ENCODE results near the gene LTO1.

The LTO1 gene, protein sequence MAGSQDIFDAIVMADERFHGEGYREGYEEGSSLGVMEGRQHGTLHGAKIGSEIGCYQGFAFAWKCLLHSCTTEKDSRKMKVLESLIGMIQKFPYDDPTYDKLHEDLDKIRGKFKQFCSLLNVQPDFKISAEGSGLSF

DNA sequence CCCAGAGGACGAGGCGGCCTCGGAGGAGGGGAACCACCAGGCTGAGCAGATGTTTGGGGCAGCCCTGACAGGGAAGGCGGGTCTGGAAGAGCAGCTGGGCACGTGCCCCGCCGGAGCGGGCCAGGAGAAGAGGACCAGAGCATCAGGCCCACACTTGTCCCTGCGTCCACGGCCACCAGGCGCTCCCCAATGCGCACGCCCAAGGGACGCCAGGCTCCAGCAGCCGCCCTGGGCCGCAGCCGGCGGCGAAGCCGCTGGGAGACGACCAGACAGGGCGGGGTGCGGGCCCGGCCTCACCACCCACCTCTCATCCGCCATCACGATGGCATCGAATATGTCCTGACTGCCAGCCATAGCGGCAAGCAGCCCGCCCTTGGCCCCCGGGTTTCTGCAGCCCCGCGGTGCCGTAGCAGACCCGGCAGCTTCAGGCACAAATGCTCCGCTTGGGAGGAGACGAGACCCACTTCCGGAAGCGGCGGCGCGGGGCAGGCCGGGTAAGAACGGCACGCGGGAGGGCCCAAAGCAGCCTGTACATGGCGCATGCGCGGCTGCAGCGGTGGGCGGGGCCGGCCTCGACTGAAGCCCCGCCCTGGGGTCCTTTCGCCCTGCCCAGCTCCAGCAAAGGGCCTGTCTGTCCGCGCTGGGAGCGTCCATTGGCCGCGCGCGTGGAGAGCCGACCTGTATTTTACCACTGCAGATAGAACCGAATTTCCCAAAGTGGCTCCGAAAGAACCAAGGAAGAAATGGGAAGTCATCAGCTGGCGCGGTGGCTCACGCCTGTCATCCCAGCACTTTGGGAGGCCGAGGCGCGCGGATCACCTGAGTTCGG, at the start of gene LTO1:
Gene LTO1 (minus strand): TSS at position 468 of the 829 bp plus-strand sequence. CDS start 114 bp downstream, at position 354.
- no peaks in the 10 kb centered on the region for H3K27me3 ChIP-seq (ENCODE audit: control insufficient read depth, insufficient read depth, low read length)
- no peaks in the 10 kb centered on the region for H3K9me3 ChIP-seq (ENCODE audit: control insufficient read depth, insufficient read depth, low read length)
- H3K4me3 ChIP-seq (ENCODE audit: low read depth, low read length): peak within 1 kb of the TSS; percentile 82
- no peaks in the 10 kb centered on the region for H3K4me1 ChIP-seq (ENCODE audit: control insufficient read depth, insufficient read depth, low read length)
- peaks cover 6% of the 10 kb centered on the region for H3K36me3 ChIP-seq (ENCODE audit: control insufficient read depth, insufficient read depth, low read length)
- H3K9ac ChIP-seq (ENCODE audit: low read depth, low read length): peak within 1 kb of the TSS; percentile 87

DNA sequence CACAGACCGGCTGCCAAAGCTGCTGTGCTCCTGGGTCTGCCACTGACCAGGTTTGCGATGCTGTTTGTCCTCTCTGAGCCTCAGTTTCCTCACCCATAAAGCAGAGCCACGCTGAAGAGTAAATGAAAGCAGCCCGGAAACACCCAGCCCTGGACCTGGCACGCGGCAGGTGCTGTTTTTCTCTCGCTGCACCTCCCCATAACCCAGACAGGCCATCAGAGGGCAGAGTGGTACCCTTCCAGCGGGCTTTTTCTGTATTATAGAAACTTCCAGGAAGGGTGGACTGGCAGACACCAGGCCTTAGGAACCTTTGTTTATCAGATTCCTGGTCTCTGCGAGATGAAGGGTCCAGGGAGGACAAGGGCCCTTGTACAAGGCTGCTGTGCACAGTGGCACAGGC, 46.6 kb upstream of the LTO1 start:
- Histone ChIP-seq H3K36me3 (ENCODE audit: control insufficient read depth, insufficient read depth, low read length) (no peaks in the 10 kb centered on the region), H3K9ac (ENCODE audit: low read depth, low read length) (no peak overlapping the region), H3K4me1 (ENCODE audit: control insufficient read depth, insufficient read depth, low read length) (no peaks in the 10 kb centered on the region), H3K4me3 (ENCODE audit: low read depth, low read length) (no peak overlapping the region), H3K27me3 (ENCODE audit: control insufficient read depth, insufficient read depth, low read length) (peaks cover 11% of the 10 kb centered on the region), H3K9me3 (ENCODE audit: control insufficient read depth, insufficient read depth, low read length) (no peaks in the 10 kb centered on the region)

DNA sequence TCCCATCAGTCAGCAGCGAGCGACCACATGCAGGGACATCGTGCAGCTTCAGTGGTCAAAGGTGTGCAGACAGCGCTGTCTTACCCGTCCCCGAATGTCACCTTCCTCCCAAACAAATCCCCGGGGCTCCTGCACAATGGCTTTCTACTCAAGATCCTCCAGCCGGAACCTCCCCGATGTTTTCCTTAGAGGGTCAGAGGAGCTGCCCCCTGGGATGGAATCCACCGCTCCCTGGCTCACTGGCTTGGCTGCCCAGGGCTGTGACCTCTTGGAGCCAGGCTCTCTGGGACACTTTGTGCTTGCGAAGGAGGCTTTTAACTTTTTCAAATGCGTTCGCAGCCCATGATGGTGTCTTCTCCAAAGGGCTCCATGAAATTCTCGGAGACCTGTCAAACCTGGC, 46.0 kb upstream of the LTO1 start:
- H3K9me3 ChIP-seq (ENCODE audit: control insufficient read depth, insufficient read depth, low read length): no peaks in the 10 kb centered on the region
- H3K9ac ChIP-seq (ENCODE audit: low read depth, low read length): no peak overlapping the region
- H3K4me3 ChIP-seq (ENCODE audit: low read depth, low read length): no peak overlapping the region
- no peaks in the 10 kb centered on the region for H3K4me1 ChIP-seq (ENCODE audit: control insufficient read depth, insufficient read depth, low read length)
- no peaks in the 10 kb centered on the region for H3K36me3 ChIP-seq (ENCODE audit: control insufficient read depth, insufficient read depth, low read length)
- H3K27me3 ChIP-seq (ENCODE audit: control insufficient read depth, insufficient read depth, low read length): peaks cover 11% of the 10 kb centered on the region

DNA sequence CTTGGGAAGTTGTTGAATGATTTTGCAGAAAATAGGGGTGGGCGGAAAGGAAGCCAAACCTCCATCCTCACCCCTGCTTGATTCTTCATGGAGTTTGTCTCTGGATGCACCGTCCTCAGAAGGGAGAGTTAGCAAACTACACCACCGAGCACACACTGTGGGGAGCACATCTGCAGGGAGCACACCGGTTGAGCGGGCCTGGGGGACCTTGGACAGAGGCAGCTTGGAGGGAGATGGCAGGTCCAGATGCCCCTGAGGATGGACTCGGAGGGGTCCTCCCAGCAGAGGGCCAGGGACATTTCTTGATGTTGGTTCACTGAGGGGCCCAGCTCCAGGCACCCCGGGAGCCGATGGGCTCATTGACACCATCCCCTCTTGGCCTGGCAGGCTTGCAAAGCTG, 43.8 kb upstream of the LTO1 start:
- H3K9ac ChIP-seq (ENCODE audit: low read depth, low read length): no peak overlapping the region
- peaks cover 11% of the 10 kb centered on the region for H3K27me3 ChIP-seq (ENCODE audit: control insufficient read depth, insufficient read depth, low read length)
- no peaks in the 10 kb centered on the region for H3K9me3 ChIP-seq (ENCODE audit: control insufficient read depth, insufficient read depth, low read length)
- no peaks in the 10 kb centered on the region for H3K4me1 ChIP-seq (ENCODE audit: control insufficient read depth, insufficient read depth, low read length)
- no peak overlapping the region for H3K4me3 ChIP-seq (ENCODE audit: low read depth, low read length)
- no peaks in the 10 kb centered on the region for H3K36me3 ChIP-seq (ENCODE audit: control insufficient read depth, insufficient read depth, low read length)

DNA sequence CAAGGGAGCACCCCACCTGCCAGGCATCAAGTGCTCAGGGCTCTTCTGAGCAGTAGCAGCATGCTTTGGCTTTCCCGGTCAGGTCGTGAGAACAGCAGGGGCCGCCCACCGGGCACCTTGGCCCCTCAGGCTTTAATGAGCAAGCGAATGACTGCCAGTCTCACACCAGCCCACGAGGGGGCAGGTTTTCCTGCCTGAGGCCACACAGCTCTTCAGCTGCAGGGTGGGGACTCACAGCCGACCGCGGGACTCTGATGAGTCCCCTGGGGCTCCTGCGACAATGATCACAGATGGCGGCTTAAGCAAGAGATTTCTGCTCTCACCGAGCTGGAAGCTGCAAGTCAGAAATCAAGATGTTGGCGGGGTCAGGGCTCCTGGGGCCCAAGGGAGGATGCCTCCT, 43.0 kb upstream of the LTO1 start:
- Histone ChIP-seq H3K4me1 (ENCODE audit: control insufficient read depth, insufficient read depth, low read length) (no peaks in the 10 kb centered on the region), H3K9me3 (ENCODE audit: control insufficient read depth, insufficient read depth, low read length) (no peaks in the 10 kb centered on the region), H3K9ac (ENCODE audit: low read depth, low read length) (no peak overlapping the region), H3K4me3 (ENCODE audit: low read depth, low read length) (no peak overlapping the region), H3K27me3 (ENCODE audit: control insufficient read depth, insufficient read depth, low read length) (peaks cover 11% of the 10 kb centered on the region), H3K36me3 (ENCODE audit: control insufficient read depth, insufficient read depth, low read length) (no peaks in the 10 kb centered on the region)

DNA sequence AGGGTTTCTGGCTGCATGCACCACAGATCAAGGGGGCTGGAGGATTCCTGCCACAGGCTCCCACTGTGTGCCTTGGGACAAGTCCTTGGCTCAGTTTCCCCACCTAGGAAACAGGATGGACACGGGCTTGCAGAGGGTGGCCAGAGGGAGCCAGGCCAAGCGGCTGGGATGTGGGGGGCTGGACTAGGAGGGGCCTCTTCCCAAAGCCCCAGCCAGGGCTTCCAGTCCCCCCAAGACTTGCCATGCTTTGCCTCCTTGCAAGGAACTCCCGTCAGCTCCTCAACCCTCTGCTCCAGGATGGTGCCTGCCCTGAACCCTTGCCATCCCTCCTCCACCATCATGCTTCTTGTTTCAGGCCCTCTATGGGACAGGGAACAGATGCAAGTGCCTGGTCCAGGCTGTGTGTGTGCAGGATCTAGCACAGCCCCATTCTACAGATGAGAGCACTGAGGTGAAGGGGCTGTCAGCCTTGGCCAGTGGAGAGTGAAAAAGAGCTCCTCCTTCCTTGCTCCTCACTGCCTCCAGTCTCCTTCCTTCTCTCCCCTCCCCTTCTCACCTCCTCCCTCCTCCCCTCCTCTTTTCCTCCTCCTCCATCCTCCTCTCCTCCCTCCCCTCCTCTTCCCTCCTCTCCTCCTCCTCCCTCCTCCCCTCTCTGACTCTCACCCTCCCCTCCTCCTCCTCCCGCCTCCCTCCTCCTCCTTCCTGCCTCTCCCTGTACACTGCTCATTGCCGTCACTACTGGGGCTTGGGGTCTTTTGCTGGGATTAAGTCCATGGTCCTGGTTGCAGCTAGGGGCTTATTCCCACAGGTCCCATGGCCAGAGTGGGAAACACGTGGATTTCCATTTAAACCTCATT, 42.0 kb upstream of the LTO1 start:
- Histone ChIP-seq H3K36me3 (ENCODE audit: control insufficient read depth, insufficient read depth, low read length) (no peaks in the 10 kb centered on the region), H3K27me3 (ENCODE audit: control insufficient read depth, insufficient read depth, low read length) (peaks cover 11% of the 10 kb centered on the region), H3K9me3 (ENCODE audit: control insufficient read depth, insufficient read depth, low read length) (no peaks in the 10 kb centered on the region), H3K9ac (ENCODE audit: low read depth, low read length) (no peak overlapping the region), H3K4me3 (ENCODE audit: low read depth, low read length) (no peak overlapping the region), H3K4me1 (ENCODE audit: control insufficient read depth, insufficient read depth, low read length) (no peaks in the 10 kb centered on the region)

DNA sequence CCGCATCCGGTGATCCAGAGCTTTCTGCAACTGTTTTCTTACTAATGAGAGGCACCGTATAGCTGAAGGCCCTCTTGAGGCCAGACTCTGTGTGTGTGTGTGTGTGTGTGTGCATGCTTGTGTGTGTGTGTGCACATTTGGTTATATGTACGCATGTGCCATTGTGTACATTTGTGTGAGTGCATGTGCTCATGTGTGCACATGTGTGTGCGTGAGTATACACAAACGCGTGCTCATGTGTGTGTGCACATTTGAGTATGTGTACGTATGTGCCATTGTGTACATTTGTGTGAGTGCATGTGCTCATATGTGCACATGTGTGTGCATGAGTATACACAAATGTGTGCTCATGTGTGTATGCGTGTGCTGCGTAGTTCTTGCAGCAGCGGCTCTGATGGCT, 40.9 kb upstream of the LTO1 start:
- Histone ChIP-seq H3K27me3 (ENCODE audit: control insufficient read depth, insufficient read depth, low read length) (peaks cover 11% of the 10 kb centered on the region), H3K9me3 (ENCODE audit: control insufficient read depth, insufficient read depth, low read length) (no peaks in the 10 kb centered on the region), H3K9ac (ENCODE audit: low read depth, low read length) (no peak overlapping the region), H3K36me3 (ENCODE audit: control insufficient read depth, insufficient read depth, low read length) (no peaks in the 10 kb centered on the region), H3K4me3 (ENCODE audit: low read depth, low read length) (no peak overlapping the region), H3K4me1 (ENCODE audit: control insufficient read depth, insufficient read depth, low read length) (no peaks in the 10 kb centered on the region)

DNA sequence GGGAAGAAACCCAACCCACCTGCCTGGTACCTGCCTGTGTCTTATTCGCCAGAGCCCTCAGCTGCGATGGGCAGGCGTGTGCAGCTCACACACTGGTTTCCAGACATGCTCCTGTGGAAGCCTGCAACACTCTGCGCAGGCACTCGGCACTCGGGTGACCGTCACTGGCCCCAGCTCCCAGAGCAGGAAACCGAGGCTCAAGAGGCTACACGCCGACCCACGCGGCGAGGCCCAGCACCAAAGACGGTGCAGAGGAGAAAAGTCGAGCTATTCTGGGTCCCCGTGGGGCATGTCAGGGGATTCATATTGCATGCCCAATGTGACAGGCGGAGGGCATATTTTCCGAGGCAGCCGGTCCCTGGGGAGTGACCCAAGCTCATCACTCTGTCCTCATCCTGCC, 40.3 kb upstream of the LTO1 start:
- Histone ChIP-seq H3K9me3 (ENCODE audit: control insufficient read depth, insufficient read depth, low read length) (no peaks in the 10 kb centered on the region), H3K9ac (ENCODE audit: low read depth, low read length) (no peak overlapping the region), H3K27me3 (ENCODE audit: control insufficient read depth, insufficient read depth, low read length) (peaks cover 11% of the 10 kb centered on the region), H3K36me3 (ENCODE audit: control insufficient read depth, insufficient read depth, low read length) (no peaks in the 10 kb centered on the region), H3K4me3 (ENCODE audit: low read depth, low read length) (no peak overlapping the region), H3K4me1 (ENCODE audit: control insufficient read depth, insufficient read depth, low read length) (no peaks in the 10 kb centered on the region)

DNA sequence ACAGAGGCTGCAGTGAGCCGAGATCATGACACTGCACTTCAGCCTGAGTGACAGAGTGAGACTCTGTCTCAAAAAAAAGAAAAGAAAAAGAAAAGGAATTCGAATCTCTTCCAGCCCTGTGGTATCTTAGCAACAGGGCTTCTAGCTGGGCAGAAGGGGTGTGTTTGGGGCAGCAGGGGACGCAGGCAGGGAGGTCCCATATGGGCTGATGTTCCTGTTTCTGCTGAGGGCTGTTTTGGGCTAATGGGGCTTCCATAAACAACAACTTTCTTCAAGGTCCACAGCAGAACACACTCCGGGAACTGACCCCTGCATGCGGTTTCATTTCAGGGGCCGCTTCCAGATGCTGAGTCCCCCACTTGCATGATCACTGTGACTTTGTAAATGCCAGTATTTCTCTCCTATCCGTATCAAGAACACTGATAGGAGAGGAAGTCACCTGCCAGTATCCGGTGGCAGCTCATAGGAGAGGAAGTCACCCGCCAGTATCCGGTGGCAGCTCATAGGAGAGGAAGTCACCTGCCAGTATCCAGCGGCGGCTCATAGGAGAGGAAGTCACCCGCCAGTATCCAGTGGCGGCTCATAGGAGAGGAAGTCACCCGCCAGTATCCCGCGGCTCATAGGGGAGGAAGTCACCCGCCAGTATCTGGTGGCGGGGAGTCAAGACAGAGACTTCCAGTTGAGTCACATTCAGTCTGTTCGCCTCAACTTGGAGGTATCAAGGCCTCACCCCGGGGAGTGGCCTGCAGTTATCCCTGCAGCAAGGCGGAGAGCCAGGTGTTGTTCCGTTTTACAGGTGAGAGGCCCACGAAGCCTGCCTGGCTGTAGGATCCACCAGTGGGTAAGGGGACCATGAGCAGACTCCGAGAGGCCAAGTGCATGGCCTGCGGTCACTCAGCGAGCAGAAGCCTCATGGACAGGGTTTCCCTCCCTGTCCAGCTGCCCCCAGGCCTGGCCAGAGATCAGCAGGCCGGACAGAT, 37.0 kb upstream of the LTO1 start:
- Histone ChIP-seq H3K27me3 (ENCODE audit: control insufficient read depth, insufficient read depth, low read length) (no peaks in the 10 kb centered on the region), H3K9me3 (ENCODE audit: control insufficient read depth, insufficient read depth, low read length) (no peaks in the 10 kb centered on the region), H3K9ac (ENCODE audit: low read depth, low read length) (no peak overlapping the region), H3K4me1 (ENCODE audit: control insufficient read depth, insufficient read depth, low read length) (no peaks in the 10 kb centered on the region), H3K36me3 (ENCODE audit: control insufficient read depth, insufficient read depth, low read length) (no peaks in the 10 kb centered on the region), H3K4me3 (ENCODE audit: low read depth, low read length) (no peak overlapping the region)

DNA sequence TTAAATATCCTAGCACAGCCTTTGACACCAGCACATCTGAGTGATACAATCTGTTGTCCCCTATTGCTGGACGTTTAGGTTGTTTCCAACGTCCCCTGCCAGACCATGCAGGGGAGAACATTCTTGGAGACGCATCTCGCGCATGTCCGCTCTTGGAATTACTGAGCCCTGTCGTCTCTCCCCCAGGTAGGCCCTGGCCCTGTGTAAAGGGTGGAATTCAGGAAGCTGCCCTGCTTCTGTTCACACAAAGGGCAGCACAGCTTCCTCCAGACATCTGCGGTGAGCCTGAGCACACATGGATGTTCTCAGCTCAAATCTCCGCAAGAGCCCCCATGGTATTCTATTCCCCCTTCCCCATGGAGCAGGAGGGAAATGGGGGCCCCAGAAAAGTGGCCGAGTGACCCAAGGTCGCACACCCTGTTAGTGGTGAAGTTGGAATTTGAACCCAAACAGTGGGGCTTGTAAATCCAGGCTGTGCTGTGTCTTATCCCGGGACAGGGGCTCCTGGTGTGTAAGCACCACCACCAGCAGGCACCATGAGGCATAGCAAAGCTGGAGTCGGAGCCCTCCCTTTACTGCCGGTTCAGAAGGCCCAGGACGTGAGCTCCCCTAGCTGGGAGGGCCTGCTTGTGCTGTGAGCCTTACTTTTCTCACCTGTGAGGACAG, 33.7 kb upstream of the LTO1 start:
- Histone ChIP-seq H3K36me3 (ENCODE audit: control insufficient read depth, insufficient read depth, low read length) (no peaks in the 10 kb centered on the region), H3K4me1 (ENCODE audit: control insufficient read depth, insufficient read depth, low read length) (peaks cover 4% of the 10 kb centered on the region), H3K9me3 (ENCODE audit: control insufficient read depth, insufficient read depth, low read length) (no peaks in the 10 kb centered on the region), H3K27me3 (ENCODE audit: control insufficient read depth, insufficient read depth, low read length) (peaks cover 23% of the 10 kb centered on the region), H3K9ac (ENCODE audit: low read depth, low read length) (no peak overlapping the region), H3K4me3 (ENCODE audit: low read depth, low read length) (no peak overlapping the region)

All from iPS-15b (cell line).